GM23248 (cell line): ENCODE results near the gene CUX1. TPM values are rescaled to one million over a fixed set of nuclear protein-coding genes. Genes with fewer than 3 reads are reported as not detected.

Experiments
- DNase-seq: peaks from one replicate; pipeline ENCODE4 v3.0.0-alpha.2; 2015
- H2AFZ ChIP-seq: fragments of 200-600 bp; sonication (generic); 2 replicates; pipeline ENCODE4 v1.6.1; 2016; ENCODE audit warnings: antibody characterized with exemption
- H3F3A ChIP-seq: fragments of 200-600 bp; sonication (generic); 2 replicates; pipeline ENCODE4 v1.6.1; 2016; ENCODE audit warnings: mild to moderate bottlenecking, antibody characterized with exemption, mixed run types; ENCODE audit not compliant: insufficient read depth
- H3K27ac ChIP-seq: fragments of 200-600 bp; sonication (generic); 2 replicates; pipeline ENCODE4 v1.5.1; 2016; ENCODE audit warnings: mild to moderate bottlenecking
- H3K27me3 ChIP-seq: fragments of 200-600 bp; sonication (generic); replicated peaks from 2 replicates; pipeline ENCODE4 v1.6.1; 2016; ENCODE audit warnings: mild to moderate bottlenecking; ENCODE audit not compliant: insufficient read depth
- H3K36me3 ChIP-seq: fragments of 200-600 bp; sonication (generic); 2 replicates; pipeline ENCODE4 v1.6.1; 2016; ENCODE audit warnings: low read depth, mild to moderate bottlenecking
- H3K4me1 ChIP-seq: fragments of 200-600 bp; sonication (generic); 2 replicates; pipeline ENCODE4 v1.6.1; 2016; ENCODE audit warnings: mild to moderate bottlenecking; ENCODE audit not compliant: insufficient read depth
- H3K4me2 ChIP-seq: fragments of 200-600 bp; sonication (generic); one replicate; pipeline ENCODE4 v1.6.1; 2016; ENCODE audit warnings: mild to moderate bottlenecking; ENCODE audit not compliant: unreplicated experiment
- H3K4me3 ChIP-seq: fragments of 200-600 bp; sonication (generic); 2 replicates; pipeline ENCODE4 v1.5.1; 2016; ENCODE audit warnings: mild to moderate bottlenecking
- H3K79me2 ChIP-seq: fragments of 200-600 bp; sonication (generic); 2 replicates; pipeline ENCODE4 v1.6.1; 2016; ENCODE audit warnings: mild to moderate bottlenecking; ENCODE audit not compliant: insufficient read depth
- H3K9ac ChIP-seq: fragments of 200-600 bp; sonication (generic); 2 replicates; pipeline ENCODE4 v1.6.1; 2016; ENCODE audit warnings: mild to moderate bottlenecking
- H3K9me2 ChIP-seq: fragments of 200-600 bp; sonication (generic); 2 replicates; pipeline ENCODE4 v1.6.1; 2016; ENCODE audit warnings: mixed run types, mild to moderate bottlenecking, moderate library complexity; ENCODE audit not compliant: insufficient read depth
- H3K9me3 ChIP-seq: fragments of 200-600 bp; sonication (generic); one replicate; pipeline ENCODE4 v1.6.1; 2017; ENCODE audit warnings: low read depth
- H4K20me1 ChIP-seq: fragments of 200-600 bp; sonication (generic); 2 replicates; pipeline ENCODE4 v1.6.0; 2016; ENCODE audit not compliant: insufficient read depth
- EZH2 ChIP-seq: fragments of 200-600 bp; sonication (generic); IDR thresholded peaks from 2 replicates; pipeline ENCODE4 v1.6.1; 2018; ENCODE audit warnings: antibody characterized with exemption, mild to moderate bottlenecking; ENCODE audit not compliant: insufficient read depth, poor library complexity, severe bottlenecking
- EZH2phosphoT487 ChIP-seq: fragments of 200-600 bp; sonication (generic); IDR thresholded peaks from 2 replicates; pipeline ENCODE4 v1.6.1; 2018; ENCODE audit warnings: antibody characterized with exemption, moderate library complexity, mild to moderate bottlenecking, low read depth; ENCODE audit not compliant: insufficient read depth
- WGBS, 2 experiments: methylation state at CpG; one replicate each; pipeline ENCODE4 v1.1.6; 2015 to 2017; ENCODE audit warnings: low lambda C conversion rate in 2 of 2, low coverage in 1 of 2; ENCODE audit errors: missing lambda C conversion rate in 2 of 2; 5-methylcytosine and 5-hydroxymethylcytosine counted together
- in situ Hi-C: fragments of 300-500 bp; cut with MboI; formaldehyde crosslinking; loops from 2 replicates; pipeline ENCODE4 v1.15.0; 2020
- polyA plus RNA-seq: library from polyadenylated mRNA; unstranded; fragments of >200 nt; fragmentation: Nextera tagmentation; extraction: Ambion mirVana; gene quantifications from 2 replicates; pipeline ENCODE4 v1.2.1, GENCODE V29; 2016
- total RNA-seq: library from RNA; depleted of rRNA; stranded (reverse); fragments of >200 nt; shearing (Covaris generic); gene quantifications from 2 replicates; pipeline ENCODE4 v1.2.3, GENCODE V29; 2014

The CUX1 gene
- total and polyA plus RNA-seq, 2 experiments from 2014 or later, result 30.2 to 34.9 TPM

DNA sequence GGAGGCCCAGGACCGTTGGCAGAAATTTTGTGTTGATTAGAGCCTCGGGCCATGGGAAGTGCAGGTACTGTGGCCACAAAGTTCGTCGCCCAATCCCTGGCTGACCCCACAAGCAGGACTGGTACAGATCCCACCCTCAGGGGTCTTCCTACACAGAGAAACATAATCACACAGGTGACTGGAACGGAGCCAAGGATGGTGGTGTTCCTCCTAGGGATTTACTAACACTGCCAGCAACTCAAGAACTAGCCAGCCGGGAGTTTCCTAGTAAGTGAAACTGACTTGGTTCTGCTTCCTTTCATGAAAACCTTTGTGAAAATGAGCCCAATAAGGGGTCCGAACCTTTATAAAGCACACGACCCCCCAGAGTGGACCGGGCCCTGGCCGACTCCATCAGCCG, 5.7 kb downstream of the CUX1 start:
- Histone ChIP-seq H3K9ac (no peak overlapping the region), H3K9me3 (no peaks in the 10 kb centered on the region), H3K4me1 (no peaks in the 10 kb centered on the region), H2AFZ (no peak overlapping the region), H3K27ac (no peak overlapping the region), H3K9me2 (no peaks in the 10 kb centered on the region), H4K20me1 (peaks cover 4% of the 10 kb centered on the region; the same call in 1 of the 2 replicates), H3K4me2 (no peak overlapping the region), H3K27me3 (no peaks in the 10 kb centered on the region), H3K36me3 (no peaks in the 10 kb centered on the region), H3K4me3 (no peak overlapping the region), H3K79me2 (peaks cover 98% of the 10 kb centered on the region), H3F3A (peaks cover 12% of the 10 kb centered on the region)
- in situ Hi-C loops, result no loop called here
- WGBS, 2 experiments, result 84 to 85% methylated on average over 11 of the region's 11 CpGs
- TF ChIP-seq EZH2phosphoT487 (no peak), EZH2 (no peak)
- no peak for DNase-seq

GRCh38 chr7:101823596-101823995, 6.2 kb downstream of the CUX1 start:
- in situ Hi-C loops, result no loop called here
- 69 to 72% methylated on average over 5 of the region's 5 CpGs for WGBS, 2 experiments
- H3K4me2 ChIP-seq, result no peak overlapping the region
- H3K79me2 ChIP-seq, result peaks cover 98% of the 10 kb centered on the region
- no peak overlapping the region for H3K27ac ChIP-seq
- peaks cover 8% of the 10 kb centered on the region for H3F3A ChIP-seq
- DNase-seq, result no peak
- H3K9me2 ChIP-seq, result no peaks in the 10 kb centered on the region
- H3K27me3 ChIP-seq, result no peaks in the 10 kb centered on the region
- peaks cover 4% of the 10 kb centered on the region; the same call in 1 of the 2 replicates for H4K20me1 ChIP-seq
- no peaks in the 10 kb centered on the region for H3K9me3 ChIP-seq
- no peak overlapping the region for H3K9ac ChIP-seq
- no peak overlapping the region for H3K4me3 ChIP-seq
- no peak overlapping the region for H2AFZ ChIP-seq
- H3K36me3 ChIP-seq, result no peaks in the 10 kb centered on the region
- H3K4me1 ChIP-seq, result no peaks in the 10 kb centered on the region
- TF ChIP-seq EZH2phosphoT487 (no peak), EZH2 (no peak)

- DNase-seq, result no peak
- Histone ChIP-seq H3K9me2 (no peaks in the 10 kb centered on the region), H3K4me3 (no peak overlapping the region), H2AFZ (no peak overlapping the region), H4K20me1 (peaks cover 4% of the 10 kb centered on the region; the same call in 1 of the 2 replicates), H3K36me3 (no peaks in the 10 kb centered on the region), H3K9me3 (no peaks in the 10 kb centered on the region), H3K79me2 (peaks cover 98% of the 10 kb centered on the region), H3K27me3 (no peaks in the 10 kb centered on the region), H3K9ac (no peak overlapping the region), H3K4me1 (no peaks in the 10 kb centered on the region), H3K27ac (no peak overlapping the region), H3F3A (no peaks in the 10 kb centered on the region), H3K4me2 (no peak overlapping the region)
- in situ Hi-C loops, result no loop called here
- WGBS, 2 experiments, result 98 to 99% methylated on average over 8 of the region's 8 CpGs
- no peak for TF ChIP-seq EZH2
- TF ChIP-seq EZH2phosphoT487, result no peak
These were observed 7.0 kb downstream of the CUX1 start for GRCh38 chr7:101824440-101824839.

GRCh38 chr7:101826081-101826835, 8.8 kb downstream of the CUX1 start:
- Histone ChIP-seq H3F3A (no peaks in the 10 kb centered on the region), H3K36me3 (no peaks in the 10 kb centered on the region), H2AFZ (no peak overlapping the region), H3K9ac (no peak overlapping the region), H3K79me2 (peaks cover 97% of the 10 kb centered on the region), H3K4me3 (no peak overlapping the region), H3K4me2 (no peak overlapping the region), H3K9me2 (no peaks in the 10 kb centered on the region), H3K27ac (no peak overlapping the region), H3K4me1 (no peaks in the 10 kb centered on the region), H3K27me3 (no peaks in the 10 kb centered on the region), H4K20me1 (peaks cover 4% of the 10 kb centered on the region; the same call in 1 of the 2 replicates), H3K9me3 (no peaks in the 10 kb centered on the region)
- no peak for TF ChIP-seq EZH2phosphoT487
- no peak for TF ChIP-seq EZH2
- DNase-seq, result no peak
- in situ Hi-C loops, result no loop called here
- WGBS, 2 experiments, result 98 to 100% methylated on average over 13 to 15 of the region's 15 CpGs
